HG03457 (cell line): ENCODE results near the gene TCF4.

Experiments
- ATAC-seq: cut with Tn5 transposase; IDR thresholded peaks from one replicate; pipeline ENCODE4 v1.9.1; 2021; ENCODE audit warnings: moderate number of reproducible peaks; ENCODE audit not compliant: unreplicated experiment

Gene TCF4

GRCh38 chr18:55444536-55444935, 143.5 kb downstream of the TCF4 start:
- ATAC-seq, result no peak

GRCh38 chr18:55443776-55444175, 144.2 kb downstream of the TCF4 start:
- ATAC-seq, result no peak

- ATAC-seq, result no peak
Measured at GRCh38 chr18:55442561-55442960, 145.4 kb downstream of the TCF4 start.

GRCh38 chr18:55440988-55441387, 147.0 kb downstream of the TCF4 start:
- ATAC-seq, result no peak

GRCh38 chr18:55439056-55439455, 148.9 kb downstream of the TCF4 start:
- ATAC-seq, result no peak

GRCh38 chr18:55435592-55435991, 152.4 kb downstream of the TCF4 start:
- ATAC-seq, result no peak

GRCh38 chr18:55433648-55434047, 154.3 kb downstream of the TCF4 start:
- ATAC-seq, result no peak

GRCh38 chr18:55433140-55433539, 154.9 kb downstream of the TCF4 start:
- no peak for ATAC-seq

GRCh38 chr18:55432307-55433040, 155.5 kb downstream of the TCF4 start:
- ATAC-seq, result no peak

- no peak for ATAC-seq
Measured at GRCh38 chr18:55430026-55430425, 158.0 kb downstream of the TCF4 start.

- no peak for ATAC-seq
Measured at GRCh38 chr18:55427951-55428350, 160.0 kb downstream of the TCF4 start.

- no peak for ATAC-seq
Measured at GRCh38 chr18:55425698-55426097, 162.3 kb downstream of the TCF4 start.

GRCh38 chr18:55422456-55423180, 165.4 kb downstream of the TCF4 start:
- ATAC-seq, result no peak

- no peak for ATAC-seq
Measured at GRCh38 chr18:55421615-55422419, 166.2 kb downstream of the TCF4 start.

- no peak for ATAC-seq
Measured at GRCh38 chr18:55421308-55421614, 166.7 kb downstream of the TCF4 start.

- ATAC-seq, result no peak
Measured at GRCh38 chr18:55420665-55421307, 167.2 kb downstream of the TCF4 start.

GRCh38 chr18:55419947-55420664, 167.9 kb downstream of the TCF4 start:
- ATAC-seq, result no peak

- no peak for ATAC-seq
Measured at GRCh38 chr18:55419132-55419946, 168.7 kb downstream of the TCF4 start.

GRCh38 chr18:55418439-55418838, 169.6 kb downstream of the TCF4 start:
- no peak for ATAC-seq

- no peak for ATAC-seq
Measured at GRCh38 chr18:55416791-55417190, 171.2 kb downstream of the TCF4 start.
